ENCODE results near the gene TEPSIN. TPM values are rescaled to one million over a fixed set of nuclear protein-coding genes. Genes with fewer than 3 reads are reported as not detected.

TEPSIN gene
- total and polyA plus RNA-seq, 7 donors = 6.9 to 42.8 (median 23.5) TPM

GRCh38 chr17:81263371-81264181 is 24.7 kb upstream of the TEPSIN start:
- DNase-seq = no peak
- 92 to 94% methylated on average over 40 of the region's 40 CpGs for WGBS, 2 donors
- peaks cover 13 to 78% (median 47%) of the 10 kb centered on the region in 4 donors for H3K36me3 ChIP-seq

GRCh38 chr17:81261582-81262336 is 22.9 kb upstream of the TEPSIN start:
- intact Hi-C loops (cut with DNase I) = no loop called here
- Histone ChIP-seq H3K27ac (no peak overlapping the region), H3K27me3 (no peaks in the 10 kb centered on the region), H3K4me3 (no peak overlapping the region), H3K4me1 (no peaks in the 10 kb centered on the region), H3K36me3 (peaks cover 13 to 79% (median 45%) of the 10 kb centered on the region in 4 donors), H3K9me3 (no peaks in the 10 kb centered on the region)
- WGBS, 2 donors = 93 to 94% methylated on average over 36 of the region's 36 CpGs
- TF ChIP-seq POLR2AphosphoS5 (IDR thresholded peaks at IDR 0.05) (no peak), EP300 (IDR thresholded peaks at IDR 0.05) (no peak), CTCF (IDR thresholded peaks at IDR 0.05) (no peak)
- DNase-seq = no peak

More at GRCh38 chr17:81263371-81264181, 24.7 kb upstream of the TEPSIN start:
- Histone ChIP-seq H3K4me1 (no peaks in the 10 kb centered on the region), H3K27ac (no peak overlapping the region), H3K4me3 (no peak overlapping the region), H3K9me3 (no peaks in the 10 kb centered on the region), H3K27me3 (no peaks in the 10 kb centered on the region)
- intact Hi-C loops (cut with DNase I) = no loop called here
- TF ChIP-seq EP300 (IDR thresholded peaks at IDR 0.05) (no peak), CTCF (IDR thresholded peaks at IDR 0.05) (no peak)

GRCh38 chr17:81261096-81261495 is 22.2 kb upstream of the TEPSIN start:
- DNase-seq = no peak

GRCh38 chr17:81260641-81261040 is 21.8 kb upstream of the TEPSIN start:
- no peak for DNase-seq
- peaks cover 0 to 4% (median 3%) of the 10 kb centered on the region in 4 donors for H3K4me1 ChIP-seq
- no peak overlapping the region for H3K27ac ChIP-seq
- no peaks in the 10 kb centered on the region for H3K27me3 ChIP-seq
- H3K36me3 ChIP-seq = peaks cover 13 to 75% (median 44%) of the 10 kb centered on the region in 4 donors
- no peak overlapping the region for H3K4me3 ChIP-seq
- intact Hi-C loops (cut with DNase I) = no loop called here
- 94 to 95% methylated on average over 19 of the region's 19 CpGs for WGBS, 2 donors
- TF ChIP-seq EP300 (IDR thresholded peaks at IDR 0.05) (no peak), CTCF (IDR thresholded peaks at IDR 0.05) (no peak), POLR2A (IDR thresholded peaks at IDR 0.05) (no peak), POLR2AphosphoS5 (IDR thresholded peaks at IDR 0.05) (no peak)
- H3K9me3 ChIP-seq = no peaks in the 10 kb centered on the region

More at GRCh38 chr17:81261096-81261495, 22.2 kb upstream of the TEPSIN start:
- intact Hi-C loops (cut with DNase I) = no loop called here
- no peak overlapping the region for H3K27ac ChIP-seq
- TF ChIP-seq POLR2A (IDR thresholded peaks at IDR 0.05) (no peak), CTCF (IDR thresholded peaks at IDR 0.05) (no peak), EP300 (IDR thresholded peaks at IDR 0.05) (no peak), POLR2AphosphoS5 (IDR thresholded peaks at IDR 0.05) (no peak)
- peaks cover 13 to 79% (median 45%) of the 10 kb centered on the region in 4 donors for H3K36me3 ChIP-seq
- H3K4me1 ChIP-seq = no peaks in the 10 kb centered on the region
- H3K27me3 ChIP-seq = no peaks in the 10 kb centered on the region
- H3K9me3 ChIP-seq = no peaks in the 10 kb centered on the region
- no peak overlapping the region for H3K4me3 ChIP-seq
- 95 to 96% methylated on average over 18 of the region's 18 CpGs for WGBS, 2 donors
